ENCODE results near the gene PRR7.

DNA sequence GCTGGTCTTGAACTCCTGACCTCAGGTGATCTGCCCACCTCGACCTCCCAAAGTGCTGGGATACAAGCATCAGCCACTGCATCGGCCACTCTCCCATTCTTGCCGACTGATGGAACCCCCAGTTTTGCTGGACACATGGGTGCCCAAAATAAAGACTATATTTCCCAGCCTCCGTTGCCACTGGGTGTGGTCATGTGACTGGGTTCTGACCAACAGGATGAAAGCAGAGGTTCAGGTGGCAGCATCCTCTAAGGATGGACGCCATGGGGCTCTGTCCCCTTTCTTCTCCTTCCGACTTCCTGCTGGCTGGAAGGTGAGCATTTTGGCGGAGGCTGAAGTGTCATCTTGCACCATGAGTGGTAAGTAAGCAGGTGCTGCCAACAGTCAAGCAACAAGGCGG is 40.5 kb downstream of the PRR7 start:
- TF ChIP-seq, protein P1, sequence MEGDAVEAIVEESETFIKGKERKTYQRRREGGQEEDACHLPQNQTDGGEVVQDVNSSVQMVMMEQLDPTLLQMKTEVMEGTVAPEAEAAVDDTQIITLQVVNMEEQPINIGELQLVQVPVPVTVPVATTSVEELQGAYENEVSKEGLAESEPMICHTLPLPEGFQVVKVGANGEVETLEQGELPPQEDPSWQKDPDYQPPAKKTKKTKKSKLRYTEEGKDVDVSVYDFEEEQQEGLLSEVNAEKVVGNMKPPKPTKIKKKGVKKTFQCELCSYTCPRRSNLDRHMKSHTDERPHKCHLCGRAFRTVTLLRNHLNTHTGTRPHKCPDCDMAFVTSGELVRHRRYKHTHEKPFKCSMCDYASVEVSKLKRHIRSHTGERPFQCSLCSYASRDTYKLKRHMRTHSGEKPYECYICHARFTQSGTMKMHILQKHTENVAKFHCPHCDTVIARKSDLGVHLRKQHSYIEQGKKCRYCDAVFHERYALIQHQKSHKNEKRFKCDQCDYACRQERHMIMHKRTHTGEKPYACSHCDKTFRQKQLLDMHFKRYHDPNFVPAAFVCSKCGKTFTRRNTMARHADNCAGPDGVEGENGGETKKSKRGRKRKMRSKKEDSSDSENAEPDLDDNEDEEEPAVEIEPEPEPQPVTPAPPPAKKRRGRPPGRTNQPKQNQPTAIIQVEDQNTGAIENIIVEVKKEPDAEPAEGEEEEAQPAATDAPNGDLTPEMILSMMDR (IDR thresholded peaks at IDR 0.05; ENCODE audit: poor library complexity), result no peak
- TF ChIP-seq EZH2 (IDR thresholded peaks at IDR 0.05; ENCODE audit: borderline replicate concordance), result no peak

All from hepatocyte (in vitro differentiated cells).